ENCODE results near the gene COL4A4.

Gene COL4A4

DNA sequence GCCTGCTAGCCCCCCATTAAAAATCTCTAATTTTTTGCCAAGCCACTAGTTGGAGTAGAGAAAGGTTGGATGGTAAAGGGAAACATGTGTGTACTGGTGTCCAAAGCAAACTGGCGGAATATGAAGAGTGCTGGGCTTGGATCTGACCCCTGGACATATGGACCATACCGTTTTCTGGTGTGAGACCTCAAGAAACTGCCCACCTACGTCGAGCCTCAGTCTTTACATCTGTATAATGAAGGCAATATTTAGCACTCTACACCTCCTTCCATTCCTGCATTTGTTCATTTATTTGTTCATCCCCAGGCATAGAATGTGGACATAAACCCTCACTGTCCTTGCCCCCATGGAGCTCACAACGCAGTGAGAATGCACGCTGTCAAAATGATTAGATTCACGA lies 185.7 kb downstream of the COL4A4 start:
- H3K36me3 Mint-ChIP-seq (ENCODE audit: low read depth) = peaks cover 26% of the 10 kb centered on the region
- H3K9me3 Mint-ChIP-seq = no peaks in the 10 kb centered on the region
- H3K4me1 Mint-ChIP-seq (ENCODE audit: low read depth) = peaks cover 15% of the 10 kb centered on the region
- DNase-seq = no peak
- H3K27me3 Mint-ChIP-seq = no peaks in the 10 kb centered on the region
- no peak overlapping the region for H3K27ac Mint-ChIP-seq
- no peak overlapping the region for H3K4me3 Mint-ChIP-seq

DNA sequence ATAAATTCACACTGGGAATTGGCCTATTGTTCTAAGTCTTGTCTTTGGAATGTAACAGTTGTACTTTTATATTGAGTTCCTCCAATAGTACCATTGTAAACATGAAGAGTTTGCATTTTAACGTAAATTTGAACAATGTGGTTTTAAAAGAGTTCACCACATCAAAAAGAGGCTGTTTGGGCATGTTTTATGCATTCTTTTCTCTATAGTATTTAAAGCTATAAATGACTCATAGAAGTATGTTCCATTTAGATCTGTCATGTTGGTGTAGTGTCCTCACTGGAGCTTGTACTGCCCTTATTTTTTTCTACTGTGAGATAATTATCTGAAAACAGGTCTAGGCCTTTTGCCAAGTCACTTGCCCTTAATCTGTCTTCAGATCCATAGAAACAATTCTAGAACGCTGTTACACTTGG lies 186.2 kb downstream of the COL4A4 start:
- H3K27ac Mint-ChIP-seq = no peak overlapping the region
- no peaks in the 10 kb centered on the region for H3K27me3 Mint-ChIP-seq
- peaks cover 30% of the 10 kb centered on the region for H3K36me3 Mint-ChIP-seq (ENCODE audit: low read depth)
- no peaks in the 10 kb centered on the region for H3K9me3 Mint-ChIP-seq
- H3K4me1 Mint-ChIP-seq (ENCODE audit: low read depth) = peaks cover 18% of the 10 kb centered on the region
- H3K4me3 Mint-ChIP-seq = no peak overlapping the region
- DNase-seq = no peak

DNA sequence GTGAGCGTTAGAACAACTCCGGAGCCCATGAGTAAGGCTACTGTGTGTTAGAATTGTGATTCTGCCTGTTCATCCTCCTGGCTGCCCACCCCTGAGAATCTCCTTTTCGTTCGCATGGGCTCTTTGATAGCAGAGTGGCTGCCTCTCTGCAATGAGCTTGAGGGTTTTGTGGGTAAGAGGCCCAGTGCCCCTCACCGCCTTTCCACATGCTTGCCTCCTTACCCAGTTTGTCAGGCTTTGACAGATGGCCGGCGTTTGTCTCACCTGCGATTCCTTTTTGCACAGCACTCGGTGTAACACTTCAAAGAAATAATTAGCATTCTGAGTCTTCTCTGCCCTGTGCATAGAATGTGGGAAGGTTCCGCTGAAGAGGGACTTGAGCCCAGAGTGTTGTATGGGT lies 190.2 kb downstream of the COL4A4 start:
- Mint-ChIP-seq H3K9me3 (no peaks in the 10 kb centered on the region), H3K27me3 (no peaks in the 10 kb centered on the region), H3K36me3 (ENCODE audit: low read depth) (peaks cover 39% of the 10 kb centered on the region), H3K4me1 (ENCODE audit: low read depth) (peaks cover 43% of the 10 kb centered on the region), H3K4me3 (no peak overlapping the region), H3K27ac (no peak overlapping the region)
- no peak for DNase-seq

DNA sequence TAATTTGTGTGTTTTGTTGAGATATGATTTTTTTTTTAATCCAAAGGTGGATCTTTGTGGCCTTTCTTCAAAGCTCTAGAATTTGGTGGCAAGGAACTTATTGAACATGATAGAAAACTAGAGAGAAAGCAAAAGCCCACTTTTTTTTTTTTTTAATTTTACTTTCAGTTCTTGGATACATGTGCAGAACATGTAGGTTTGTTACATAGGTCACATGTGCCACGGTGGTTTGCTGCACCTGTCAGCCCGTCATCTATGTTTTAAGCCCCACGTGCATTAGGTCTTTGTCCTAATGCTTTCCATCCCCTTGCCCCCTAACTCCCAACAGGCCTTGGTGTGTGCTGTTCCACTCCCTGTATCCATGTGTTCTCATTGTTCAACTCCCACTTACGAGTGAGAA lies 192.2 kb downstream of the COL4A4 start:
- H3K4me3 Mint-ChIP-seq = peak overlapping the region; percentile 6
- no peak for DNase-seq

DNA sequence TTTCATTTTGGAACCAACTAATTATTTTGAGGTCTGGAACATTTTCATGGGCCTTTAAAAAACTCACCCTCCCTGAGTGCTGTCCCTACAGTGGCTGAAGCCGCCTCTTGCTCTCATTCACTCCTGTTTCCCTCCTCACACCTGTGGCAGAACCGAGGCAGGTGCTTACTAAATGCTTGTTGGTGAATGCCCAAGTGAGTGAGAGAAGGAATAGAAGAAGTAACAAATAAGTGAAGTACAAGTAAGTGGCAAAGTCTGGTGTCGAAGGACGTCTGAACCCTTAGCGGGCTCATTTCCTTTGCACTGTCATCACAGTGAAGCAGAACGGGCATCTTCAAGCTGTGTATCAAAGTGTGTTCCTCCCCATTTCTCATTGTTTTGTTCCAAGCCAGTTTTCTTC lies 192.9 kb downstream of the COL4A4 start:
- Mint-ChIP-seq H3K9me3 (peaks cover 2% of the 10 kb centered on the region), H3K4me3 (peak overlapping the region; percentile 41)

More for the DNA sequence above, 192.2 kb downstream of the COL4A4 start:
- Mint-ChIP-seq H3K27me3 (no peaks in the 10 kb centered on the region), H3K9me3 (no peaks in the 10 kb centered on the region), H3K36me3 (ENCODE audit: low read depth) (peaks cover 37% of the 10 kb centered on the region), H3K4me1 (ENCODE audit: low read depth) (peaks cover 34% of the 10 kb centered on the region), H3K27ac (peak overlapping the region; percentile 50)

DNA sequence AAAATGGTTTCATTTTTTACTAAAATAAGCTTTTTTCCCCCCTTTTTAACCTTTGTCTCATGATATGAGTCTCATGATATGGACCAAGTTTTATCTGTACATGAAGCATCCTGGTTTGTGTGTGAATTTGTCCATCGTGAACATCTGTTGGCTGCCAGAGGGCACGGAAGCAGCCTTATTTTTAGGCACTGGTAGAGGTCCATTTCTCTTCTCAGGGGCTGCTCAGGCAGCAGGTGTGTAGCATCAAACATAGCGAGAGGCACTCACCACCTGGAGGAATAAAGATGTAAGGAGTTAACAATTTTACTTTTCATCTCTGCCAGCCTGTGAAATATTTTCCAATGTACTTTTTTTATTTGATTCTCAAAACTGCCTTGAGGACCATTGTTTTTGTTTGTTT lies 193.6 kb downstream of the COL4A4 start:
- Mint-ChIP-seq H3K4me3 (peak overlapping the region; percentile 33), H3K4me1 (ENCODE audit: low read depth) (peaks cover 34% of the 10 kb centered on the region), H3K27ac (peak overlapping the region; percentile 19), H3K36me3 (ENCODE audit: low read depth) (peaks cover 34% of the 10 kb centered on the region), H3K27me3 (no peaks in the 10 kb centered on the region), H3K9me3 (peaks cover 2% of the 10 kb centered on the region)
- no peak for DNase-seq

More for the DNA sequence above, 192.9 kb downstream of the COL4A4 start:
- Mint-ChIP-seq H3K27me3 (no peaks in the 10 kb centered on the region), H3K36me3 (ENCODE audit: low read depth) (peaks cover 37% of the 10 kb centered on the region), H3K27ac (peak overlapping the region; percentile 50), H3K4me1 (ENCODE audit: low read depth) (peaks cover 34% of the 10 kb centered on the region)
- DNase-seq = no peak

DNA sequence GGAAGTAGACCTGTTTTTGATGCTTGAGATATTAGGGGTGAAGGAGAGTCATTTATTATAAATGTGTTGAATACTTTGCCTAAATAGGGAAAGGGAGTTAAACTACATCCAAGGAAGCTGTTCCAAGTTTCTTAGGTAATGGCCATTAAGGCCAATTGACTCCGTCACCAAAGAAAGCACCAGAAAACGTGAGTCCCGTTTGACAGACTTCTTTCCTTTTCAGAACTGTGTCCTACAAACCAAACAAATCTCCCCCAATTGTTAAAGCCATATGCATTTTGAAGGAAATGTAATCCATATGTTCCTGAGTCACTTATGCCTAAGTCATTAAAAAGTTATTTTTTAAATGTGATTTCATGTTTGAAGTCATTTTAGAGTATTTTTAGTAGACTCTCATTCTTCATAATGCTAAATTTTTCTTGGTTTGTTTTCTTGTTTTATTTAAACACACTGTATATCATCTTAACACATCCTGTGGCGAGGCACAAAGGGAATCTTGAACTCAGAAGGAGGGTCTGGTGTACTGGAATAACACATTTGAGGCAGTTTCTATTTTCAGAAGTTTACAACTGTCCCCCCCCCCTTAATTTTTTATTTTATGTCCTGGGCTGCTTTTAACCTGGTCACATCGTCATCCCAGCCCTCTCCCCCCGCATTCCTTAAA lies 194.5 kb downstream of the COL4A4 start:
- Mint-ChIP-seq H3K27me3 (no peaks in the 10 kb centered on the region), H3K4me3 (no peak overlapping the region), H3K4me1 (ENCODE audit: low read depth) (peaks cover 34% of the 10 kb centered on the region), H3K27ac (no peak overlapping the region), H3K9me3 (peaks cover 2% of the 10 kb centered on the region), H3K36me3 (ENCODE audit: low read depth) (peaks cover 28% of the 10 kb centered on the region)
- DNase-seq = no peak

DNA sequence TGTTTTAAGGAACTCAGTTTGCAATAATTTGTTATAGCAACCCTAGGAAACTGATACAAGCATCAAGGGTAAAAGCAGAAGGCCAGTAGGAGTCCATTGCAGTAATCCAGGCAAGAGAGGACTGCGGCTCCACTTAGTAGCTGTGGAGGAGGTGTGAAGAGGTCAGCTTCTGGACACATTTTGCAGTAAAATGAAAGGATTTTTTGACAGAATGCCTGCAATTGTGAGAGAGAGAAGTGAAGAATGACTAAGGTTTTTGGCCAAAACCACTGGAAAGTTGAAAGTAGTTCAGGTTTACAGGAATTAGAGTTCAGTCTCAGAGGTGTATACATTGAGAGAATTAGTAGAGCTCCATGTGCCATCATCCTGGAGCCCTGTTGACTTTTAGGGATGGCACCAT lies 198.6 kb downstream of the COL4A4 start:
- H3K9me3 Mint-ChIP-seq = peaks cover 2% of the 10 kb centered on the region
- no peak overlapping the region for H3K4me3 Mint-ChIP-seq
- peaks cover 9% of the 10 kb centered on the region for H3K4me1 Mint-ChIP-seq (ENCODE audit: low read depth)
- no peak overlapping the region for H3K27ac Mint-ChIP-seq
- H3K36me3 Mint-ChIP-seq (ENCODE audit: low read depth) = peaks cover 18% of the 10 kb centered on the region
- DNase-seq = no peak
- no peaks in the 10 kb centered on the region for H3K27me3 Mint-ChIP-seq

DNA sequence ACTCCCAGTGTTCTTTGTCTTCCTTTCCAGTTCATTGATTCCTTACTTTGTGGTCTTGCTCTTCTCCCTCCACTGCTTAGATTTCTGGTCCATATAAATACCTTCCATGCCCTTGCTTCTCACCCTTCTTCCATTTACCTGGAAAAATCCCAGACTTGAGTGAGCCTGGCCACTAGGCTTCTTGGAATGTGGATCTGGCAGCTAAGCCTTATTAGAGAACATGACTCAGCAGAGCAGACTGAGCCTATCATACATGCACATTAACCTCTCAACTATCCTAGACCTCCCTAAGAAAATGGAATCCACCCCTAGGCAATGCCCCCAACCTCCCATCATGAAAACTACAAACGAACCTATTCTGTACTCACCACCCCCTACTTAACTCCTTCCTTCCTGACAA lies 200.5 kb downstream of the COL4A4 start:
- Mint-ChIP-seq H3K9me3 (peaks cover 3% of the 10 kb centered on the region), H3K36me3 (ENCODE audit: low read depth) (peaks cover 25% of the 10 kb centered on the region), H3K27me3 (no peaks in the 10 kb centered on the region), H3K4me3 (no peak overlapping the region), H3K4me1 (ENCODE audit: low read depth) (no peaks in the 10 kb centered on the region), H3K27ac (no peak overlapping the region)
- DNase-seq = no peak

DNA sequence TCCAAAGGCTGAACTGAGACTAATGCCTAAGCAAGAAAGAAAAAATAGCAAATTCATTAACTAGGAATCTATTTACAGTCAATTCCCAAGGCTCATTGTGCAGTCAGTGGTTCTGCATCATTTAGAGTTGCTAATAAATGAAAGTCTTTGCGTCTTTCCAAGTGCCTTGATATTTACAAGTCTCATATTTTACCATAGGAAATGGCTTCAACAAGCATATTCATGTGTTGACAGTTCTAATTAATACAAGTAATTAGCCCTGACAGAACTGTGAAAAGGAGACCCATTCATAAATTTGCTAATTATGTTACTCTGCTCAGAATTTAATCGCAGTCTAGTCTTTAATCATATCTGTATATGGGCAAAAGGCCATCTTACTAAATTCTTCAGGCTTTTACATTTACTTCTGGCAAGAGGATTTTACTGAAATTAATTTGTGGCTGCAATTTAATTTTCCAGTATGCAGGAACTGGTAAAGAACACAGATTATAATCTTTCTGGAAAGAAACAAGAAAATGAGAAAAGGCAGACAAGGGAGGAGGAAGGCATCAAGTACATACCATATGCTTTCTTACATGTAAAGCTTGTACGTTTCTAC lies 201.7 kb downstream of the COL4A4 start:
- no peak for DNase-seq
- Mint-ChIP-seq H3K9me3 (peaks cover 8% of the 10 kb centered on the region), H3K27me3 (no peaks in the 10 kb centered on the region), H3K4me3 (no peak overlapping the region), H3K27ac (no peak overlapping the region), H3K4me1 (ENCODE audit: low read depth) (no peaks in the 10 kb centered on the region), H3K36me3 (ENCODE audit: low read depth) (peaks cover 31% of the 10 kb centered on the region)

DNA sequence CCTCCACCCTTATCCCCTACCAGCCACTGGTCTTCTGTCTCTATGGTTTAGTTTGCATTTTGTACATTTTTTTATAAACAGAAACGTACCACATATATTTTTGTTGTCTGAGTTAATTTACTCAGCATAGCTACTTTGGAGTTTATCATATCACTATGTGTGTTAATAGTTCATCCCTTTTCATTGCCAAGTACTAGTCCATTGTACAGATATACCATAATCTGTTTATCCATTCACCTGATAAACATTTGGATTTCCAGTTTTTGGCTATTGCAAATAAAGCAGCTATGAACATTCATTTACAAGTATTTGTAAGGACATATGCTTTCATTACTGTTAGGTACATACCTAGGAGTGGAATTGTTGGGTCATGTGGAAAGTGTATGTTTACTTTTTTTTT lies 204.6 kb downstream of the COL4A4 start:
- no peak for DNase-seq
- Mint-ChIP-seq H3K4me3 (no peak overlapping the region), H3K27ac (no peak overlapping the region), H3K27me3 (no peaks in the 10 kb centered on the region), H3K9me3 (peaks cover 9% of the 10 kb centered on the region), H3K36me3 (ENCODE audit: low read depth) (peaks cover 53% of the 10 kb centered on the region), H3K4me1 (ENCODE audit: low read depth) (no peaks in the 10 kb centered on the region)

DNA sequence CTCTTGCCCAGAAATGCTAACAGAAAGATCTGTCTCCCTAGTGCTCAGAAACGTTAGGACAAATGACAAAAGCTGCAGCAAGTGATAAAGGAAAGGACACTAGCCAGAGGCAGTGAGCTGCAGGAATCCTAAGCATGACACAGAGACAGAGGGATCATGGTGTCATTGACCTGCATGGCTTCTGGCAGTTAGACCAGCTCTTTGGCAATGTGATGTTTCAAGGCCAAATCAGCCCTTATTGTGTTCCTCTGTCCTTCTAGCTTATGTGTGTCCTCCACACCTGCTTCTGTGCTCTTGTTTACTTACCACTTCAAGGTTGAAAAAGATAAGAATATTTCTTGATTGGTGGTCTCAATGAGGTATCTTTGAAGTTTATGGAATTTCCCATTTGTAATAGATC lies 207.3 kb downstream of the COL4A4 start:
- peaks cover 56% of the 10 kb centered on the region for H3K36me3 Mint-ChIP-seq (ENCODE audit: low read depth)
- H3K9me3 Mint-ChIP-seq = peaks cover 9% of the 10 kb centered on the region
- H3K27ac Mint-ChIP-seq = no peak overlapping the region
- peaks cover 13% of the 10 kb centered on the region for H3K4me1 Mint-ChIP-seq (ENCODE audit: low read depth)
- H3K27me3 Mint-ChIP-seq = no peaks in the 10 kb centered on the region
- no peak for DNase-seq
- no peak overlapping the region for H3K4me3 Mint-ChIP-seq

DNA sequence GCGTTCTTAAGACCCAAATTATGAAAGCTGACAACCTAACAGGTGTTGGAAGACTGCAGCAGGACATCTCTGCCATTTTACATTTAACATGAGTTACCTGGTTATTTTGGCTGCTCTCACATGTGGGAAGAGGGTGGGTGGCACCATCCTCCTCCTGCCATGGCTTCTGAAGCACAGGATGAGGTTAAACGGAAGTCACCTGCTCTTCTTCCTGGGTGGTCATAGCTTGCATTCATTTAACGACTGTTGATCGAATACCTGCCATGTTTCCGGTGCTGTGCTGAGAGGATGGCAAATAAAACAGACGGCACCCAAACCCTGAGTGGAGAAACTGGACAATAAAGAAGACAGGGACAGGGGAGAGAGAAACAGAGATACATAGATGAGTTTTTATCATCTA lies 210.2 kb downstream of the COL4A4 start:
- H3K4me3 Mint-ChIP-seq = no peak overlapping the region
- no peak for DNase-seq
- H3K27ac Mint-ChIP-seq = no peak overlapping the region

DNA sequence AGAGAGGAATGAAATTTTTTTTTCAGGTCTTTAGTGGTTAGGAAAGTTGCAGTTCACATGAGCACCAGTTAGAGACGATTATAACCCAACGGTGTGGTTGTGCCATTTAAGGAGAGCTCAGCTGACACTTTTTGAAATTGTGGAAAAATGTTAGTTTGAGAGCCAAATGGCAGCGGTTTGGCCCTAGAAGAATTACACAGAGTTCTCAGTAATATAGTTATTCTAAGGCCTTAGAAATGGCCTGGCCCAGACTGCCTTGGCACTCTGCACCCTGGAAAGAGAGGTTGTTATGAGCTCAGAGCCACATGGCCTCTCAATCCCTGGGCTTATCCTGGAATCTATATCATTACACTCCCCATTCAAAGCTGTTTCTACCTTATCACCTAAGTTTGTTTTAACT lies 210.8 kb downstream of the COL4A4 start:
- no peaks in the 10 kb centered on the region for H3K27me3 Mint-ChIP-seq
- peaks cover 24% of the 10 kb centered on the region for H3K4me1 Mint-ChIP-seq (ENCODE audit: low read depth)
- H3K27ac Mint-ChIP-seq = no peak overlapping the region
- H3K9me3 Mint-ChIP-seq = peaks cover 8% of the 10 kb centered on the region
- no peak overlapping the region for H3K4me3 Mint-ChIP-seq
- H3K36me3 Mint-ChIP-seq (ENCODE audit: low read depth) = peaks cover 63% of the 10 kb centered on the region
- DNase-seq = no peak

More for the DNA sequence above, 210.2 kb downstream of the COL4A4 start:
- Mint-ChIP-seq H3K9me3 (peaks cover 9% of the 10 kb centered on the region), H3K4me1 (ENCODE audit: low read depth) (peaks cover 24% of the 10 kb centered on the region), H3K27me3 (no peaks in the 10 kb centered on the region), H3K36me3 (ENCODE audit: low read depth) (peaks cover 62% of the 10 kb centered on the region)

Measured in activated T-cell treated with anti-CD3 and anti-CD28 coated beads, Interleukin-2, amount 50 U/mL, for 24 hours (primary cell).